HG03175 (cell line): ENCODE measurements around the gene TREH.
A peak's percentile ranks its signal among the peaks of the same experiment; 100 is the strongest.

ENCODE experiments used
- ATAC-seq: cut with Tn5 transposase; IDR thresholded peaks from one replicate; pipeline ENCODE4 v1.9.1; 2021; ENCODE audit warnings: mild to moderate bottlenecking, moderate library complexity; ENCODE audit not compliant: unreplicated experiment

TREH gene

DNA sequence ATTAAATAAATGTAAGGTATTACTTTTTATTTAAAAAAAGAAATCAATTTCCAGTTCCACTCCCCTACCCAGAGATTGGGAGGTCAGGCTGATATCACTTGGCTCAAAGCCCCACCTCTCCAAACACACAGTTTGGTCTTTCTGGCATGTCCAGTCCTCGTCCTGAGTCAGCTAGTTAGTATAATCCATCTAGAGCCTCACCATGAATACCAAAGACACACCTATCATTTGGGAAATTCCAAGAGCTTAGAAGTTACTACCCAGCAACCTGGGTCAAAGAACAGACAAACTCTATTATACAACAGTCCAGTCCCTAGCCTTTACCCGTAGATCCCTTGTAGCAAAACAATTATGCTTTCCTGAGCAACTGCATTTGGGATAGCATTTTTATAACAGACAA is 9.4 kb downstream of the TREH start:
- no peak for ATAC-seq

- no peak for ATAC-seq
Observed at GRCh38 chr11:118666371-118666770, 13.1 kb downstream of the TREH start.

DNA sequence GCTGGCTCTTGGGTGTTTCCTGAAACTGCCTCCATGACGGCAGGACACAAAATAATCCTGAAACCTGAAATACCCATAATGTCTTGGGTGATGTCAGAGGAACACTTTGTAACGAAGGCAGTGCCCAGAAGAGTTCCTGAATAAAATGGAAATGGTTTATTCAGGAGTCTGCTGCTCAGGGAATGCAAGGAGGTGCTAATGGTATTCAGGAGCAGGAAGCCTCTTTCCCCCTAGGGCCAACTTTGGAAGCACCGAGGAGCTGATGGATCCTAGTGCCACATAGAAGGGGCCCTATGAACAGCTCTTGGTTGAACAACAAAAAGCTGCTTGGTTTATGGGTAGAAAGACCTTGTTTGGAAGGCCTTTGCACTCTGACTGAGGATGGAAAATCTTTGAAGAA is 15.5 kb downstream of the TREH start:
- no peak for ATAC-seq

GRCh38 chr11:118663381-118663780 is 16.1 kb downstream of the TREH start:
- ATAC-seq, result no peak

DNA sequence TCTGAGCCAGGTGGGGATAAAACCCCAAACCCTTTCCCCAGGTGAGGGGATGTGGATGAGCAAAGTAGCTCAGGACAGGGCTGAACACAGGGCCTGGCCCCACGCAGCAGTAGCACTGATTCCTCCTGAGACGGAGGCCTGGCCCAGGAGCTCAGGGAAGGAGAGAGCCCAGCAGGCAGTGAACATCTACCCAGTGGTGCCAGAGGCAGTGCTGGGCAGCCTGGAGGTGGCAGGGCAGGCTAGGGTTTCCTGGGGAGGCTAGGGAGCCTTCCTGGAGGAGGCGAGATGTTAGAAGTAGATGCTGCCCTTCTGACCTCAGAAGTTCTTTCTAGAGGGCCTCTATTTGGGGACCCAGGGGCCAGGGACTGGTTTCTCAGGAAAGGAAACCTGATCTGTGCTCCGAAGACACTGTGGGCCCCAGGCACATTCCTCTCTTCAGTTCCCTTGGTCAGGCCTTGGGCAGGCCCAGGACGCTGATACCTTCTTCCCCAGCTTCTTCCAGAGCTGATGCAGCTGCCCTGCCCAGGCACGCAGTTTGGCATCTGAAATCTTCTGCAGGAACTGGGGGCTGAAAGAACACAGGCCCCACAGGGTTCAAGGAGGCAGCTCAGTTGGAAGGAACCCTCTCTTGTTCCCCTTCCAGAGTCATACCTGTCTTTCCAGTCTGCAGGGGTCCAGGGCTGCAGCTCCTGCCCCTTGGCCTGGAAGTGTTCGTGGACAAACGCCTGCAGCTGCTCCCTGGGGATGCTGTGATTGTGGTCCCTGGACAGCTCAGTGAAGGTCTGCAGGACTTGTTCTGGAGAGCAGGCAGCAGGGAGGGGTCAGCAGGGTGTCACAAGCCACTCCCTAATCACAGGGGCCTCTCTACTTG is 16.8 kb downstream of the TREH start:
- ATAC-seq, result no peak

DNA sequence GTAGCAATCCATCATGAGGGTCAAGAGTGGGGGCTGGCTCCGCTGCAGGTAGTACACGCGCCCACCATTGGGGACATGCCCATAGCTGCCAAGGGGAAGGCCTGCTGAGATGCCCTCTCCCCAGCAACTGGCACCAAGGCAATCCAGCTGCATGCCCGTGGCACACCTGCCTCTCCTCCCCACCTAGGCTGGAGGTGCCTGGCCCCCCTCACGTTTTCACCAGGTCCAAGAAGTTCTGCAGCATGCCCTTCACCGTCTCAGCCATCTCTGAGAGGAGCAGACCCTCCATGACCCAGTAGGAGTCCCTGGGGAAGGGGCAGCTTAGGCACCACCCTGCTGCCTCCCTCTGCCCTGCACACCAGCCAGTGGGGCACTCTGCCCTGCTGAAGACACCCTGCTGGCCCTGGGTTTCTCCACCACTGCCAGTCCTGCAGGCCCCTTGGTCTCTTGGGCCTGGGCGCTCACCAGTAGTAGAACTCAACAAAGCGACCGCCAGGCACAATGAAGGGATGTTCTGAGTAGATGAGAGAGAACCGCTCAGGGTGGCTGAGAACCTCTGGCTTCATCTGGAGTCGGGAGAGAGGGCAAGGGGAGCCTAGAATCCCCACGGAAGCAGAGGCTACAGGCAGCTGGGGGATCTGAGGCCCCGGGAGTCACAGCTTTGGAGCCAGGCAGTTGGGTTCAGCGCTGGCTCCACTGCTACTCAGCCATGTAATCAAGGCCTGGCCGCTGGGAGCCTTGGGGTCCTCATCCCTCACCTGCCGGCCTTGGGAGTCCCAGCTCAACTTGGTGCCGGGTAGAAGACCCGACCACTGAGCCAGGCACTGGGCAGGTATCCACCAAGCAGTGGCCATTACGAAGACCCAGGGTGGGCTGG is 17.8 kb downstream of the TREH start:
- ATAC-seq, result no peak

DNA sequence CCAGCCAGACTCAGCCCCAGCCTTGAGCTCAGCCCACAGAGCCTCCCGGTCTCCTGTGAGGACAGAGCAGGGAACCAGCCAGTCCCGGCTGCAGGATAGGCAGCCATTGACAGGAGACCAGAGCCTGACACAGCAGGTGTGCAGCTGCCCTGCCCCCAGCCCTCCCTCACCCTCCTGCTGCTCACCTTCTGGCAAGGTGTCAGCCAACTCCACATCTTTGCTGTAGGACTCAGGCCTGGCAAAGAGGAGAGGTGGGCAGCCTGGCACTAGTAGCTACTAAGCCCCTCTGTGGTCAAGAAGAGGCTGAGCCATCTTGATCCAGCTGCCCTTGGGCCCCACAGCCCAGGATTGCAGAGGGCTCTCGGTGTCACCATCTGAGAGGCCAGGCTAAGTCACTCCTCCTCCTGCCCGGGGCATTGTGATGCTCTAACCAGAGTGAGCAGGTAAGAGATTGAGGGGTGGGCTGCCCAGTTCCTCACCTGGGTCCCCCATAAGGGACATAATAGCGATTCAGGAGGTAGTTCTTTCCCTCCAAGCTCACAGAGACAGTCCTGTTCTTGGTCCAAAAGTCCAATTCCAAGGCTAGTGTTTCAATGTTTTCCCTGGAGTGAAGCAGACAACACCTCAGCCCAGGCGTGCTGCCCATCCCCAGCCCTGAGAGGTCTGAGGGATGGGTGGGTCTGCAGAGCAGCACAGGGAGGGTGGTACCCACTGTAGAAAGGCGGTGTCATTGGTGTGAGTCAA is 18.6 kb downstream of the TREH start:
- ATAC-seq, result no peak

DNA sequence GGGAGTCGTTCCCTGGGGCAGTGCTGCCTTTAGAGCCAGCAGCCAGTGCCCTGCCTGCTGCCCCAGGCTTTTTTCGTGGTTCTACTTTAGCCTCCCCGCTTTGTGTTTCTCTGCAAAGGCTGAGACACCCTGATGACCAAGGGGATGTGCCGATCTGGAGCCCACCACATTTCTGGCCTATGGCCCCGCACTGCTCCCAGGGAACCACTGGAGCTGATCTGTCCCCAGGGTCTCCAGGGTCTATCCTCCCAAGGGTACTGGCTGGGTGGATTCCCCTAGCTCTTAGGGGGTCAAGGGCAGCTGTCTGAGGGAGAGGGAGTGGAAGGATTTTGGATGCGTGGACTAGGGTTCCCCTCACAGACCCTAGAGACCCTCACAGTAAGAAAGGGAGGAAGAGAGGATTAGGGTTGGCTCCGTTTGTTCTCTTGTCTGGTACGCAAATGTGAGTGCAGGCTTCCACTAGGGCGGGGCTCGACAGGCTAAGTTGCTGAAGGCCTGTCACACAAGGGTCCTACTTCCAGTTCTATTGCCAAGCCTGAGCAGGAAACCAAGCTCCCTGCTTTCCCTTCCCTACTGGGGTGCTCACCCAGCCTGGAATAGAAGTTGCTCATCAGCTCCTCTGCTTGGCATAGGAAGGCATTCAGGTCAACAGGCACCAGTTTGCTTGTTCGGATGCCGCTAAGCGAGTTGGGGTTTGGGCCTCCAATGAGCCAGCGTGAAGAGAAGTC is 19.3 kb downstream of the TREH start:
- no peak for ATAC-seq

- ATAC-seq, result peak; percentile 84
Observed at GRCh38 chr11:118659314-118659952, 20.0 kb downstream of the TREH start.

- no peak for ATAC-seq
Observed at GRCh38 chr11:118658429-118659313, 20.8 kb downstream of the TREH start.

DNA sequence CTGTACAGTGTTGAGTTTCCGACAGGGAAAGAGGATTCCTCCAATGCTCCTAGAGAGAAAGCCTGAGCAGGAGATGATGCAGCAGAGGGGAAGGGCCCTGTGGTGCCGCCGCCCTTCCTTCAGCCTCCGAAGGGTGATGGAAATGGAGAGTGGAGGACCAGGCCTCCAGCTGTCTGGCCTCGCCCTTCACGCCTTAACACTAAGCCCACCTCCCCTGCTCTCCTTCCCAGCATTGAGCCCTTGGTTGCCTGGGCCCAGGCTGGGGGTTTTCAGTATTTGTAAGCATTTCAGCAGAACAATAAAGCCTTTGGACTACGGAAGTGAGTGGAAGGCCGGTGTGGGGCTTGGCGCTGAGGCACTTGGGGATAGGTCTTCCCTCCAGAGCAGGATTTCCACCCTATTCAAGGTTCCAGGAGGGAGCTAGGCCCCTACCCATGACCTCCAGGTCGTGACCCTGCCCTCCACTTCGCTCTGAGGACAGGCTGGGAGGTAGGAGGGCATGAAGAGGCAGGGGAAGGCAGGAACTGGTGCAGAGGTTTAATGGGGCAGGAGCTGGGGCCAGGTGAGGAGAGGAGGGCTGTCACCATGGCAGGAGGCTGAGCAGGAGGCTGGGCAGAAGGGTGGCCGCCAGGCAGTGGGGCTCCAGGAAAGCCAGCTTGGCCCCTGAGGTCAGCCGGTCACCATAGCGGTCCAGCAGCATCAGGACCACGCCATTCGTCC is 21.6 kb downstream of the TREH start:
- ATAC-seq, result no peak

GRCh38 chr11:118657238-118657637 is 22.2 kb downstream of the TREH start:
- ATAC-seq, result no peak

GRCh38 chr11:118656563-118657165 is 22.8 kb downstream of the TREH start:
- ATAC-seq, result no peak

DNA sequence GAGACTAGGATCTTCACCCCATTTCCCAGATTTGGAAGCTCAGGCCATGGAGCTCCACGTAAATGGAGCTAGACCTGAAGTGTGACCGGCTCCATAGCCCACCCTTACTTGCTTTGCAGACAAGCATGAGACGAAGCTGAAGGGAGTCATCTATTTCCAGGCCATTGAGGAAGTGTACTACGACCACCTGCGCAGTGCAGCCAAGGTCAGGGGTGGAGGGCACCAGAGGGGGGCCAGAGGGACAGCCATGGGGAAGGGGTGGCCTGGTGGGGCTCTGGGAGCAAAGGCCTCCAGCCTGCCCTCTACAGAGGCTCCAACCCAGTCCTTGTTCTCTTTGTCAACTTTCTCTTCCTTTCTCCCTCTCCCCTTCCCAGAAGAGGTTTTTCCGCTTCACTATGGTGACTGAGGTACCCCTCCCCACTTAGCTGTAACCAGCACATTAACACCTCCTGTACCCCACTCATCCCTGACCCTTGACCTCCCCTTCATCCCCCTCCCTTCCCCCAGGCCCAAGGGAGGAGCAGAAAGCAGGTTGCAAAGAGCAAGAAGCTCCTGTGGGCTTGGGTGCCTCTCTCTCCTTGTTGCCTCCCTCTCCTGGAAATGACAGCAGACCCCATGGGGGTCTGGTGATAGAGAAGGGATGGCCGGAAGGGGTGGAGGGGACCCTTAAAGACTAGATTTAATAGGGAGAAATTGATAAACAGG is 23.8 kb downstream of the TREH start:
- no peak for ATAC-seq

GRCh38 chr11:118653684-118654390 is 25.6 kb downstream of the TREH start:
- no peak for ATAC-seq

- no peak for ATAC-seq
Observed at GRCh38 chr11:118652681-118653181, 26.7 kb downstream of the TREH start.

- ATAC-seq, result no peak
Observed at GRCh38 chr11:118651820-118652219, 27.6 kb downstream of the TREH start.
